Heart left ventricle (tissue), 13 donors: ENCODE measurements around the gene EPHX1.

Experiments used
- POLR2A ChIP-seq, 2 donors: fragments of 450-650 bp; IDR thresholded peaks; one replicate each; pipeline ENCODE4 v1.6.1; 2017; ENCODE audit warnings: antibody characterized with exemption in 2 of 2, mild to moderate bottlenecking in 2 of 2, moderate library complexity in 2 of 2
- TF ChIP-seq, protein P1 (sequence below), 12 donors: fragments of 200-600 bp; sonication (generic) in 4 of 12; IDR thresholded peaks; one replicate each; pipeline versions ENCODE4 v1.5.0 to v1.8.0; 2018 to 2022; ENCODE audit warnings: antibody characterized with exemption in 12 of 12, mild to moderate bottlenecking in 5 of 12
- donor health status: ischemic (EF 13 %, LVEDD 7.1; RV severe dilation, severe dysfunction).
- donor health status: DM: no; HTN: yes; CAD: no.
- donor health status: DM: no; HTN: no; CAD: no.
- donor health status: ischemic (EF 25% LVEDD 6.9; RV normal size, moderate dysfunction).
- donor health status: ischemic (EF 25% LVEDD 5.7; RV mildly dilated, moderate dysfunction).
- donor health status: ischemic (EF 35%, LVEDD 5.7; RV mildly dilated, moderate dysfunction).
- donor health status: nonischemic (EF 11% LVEDD 7.7; RV severe dilation, severe dysfunction).
- donor health status: DM: yes; HTN: yes; CAD: no.
- donor health status: PGD.
- donor health status: ischemic (EF 29% LVEDD 5.4; RV normal size, mild dysfunction).
- donor health status: nonischemic (EF 23%, LVEDD 6.1; RV moderate dilation, normal function).

DNA sequence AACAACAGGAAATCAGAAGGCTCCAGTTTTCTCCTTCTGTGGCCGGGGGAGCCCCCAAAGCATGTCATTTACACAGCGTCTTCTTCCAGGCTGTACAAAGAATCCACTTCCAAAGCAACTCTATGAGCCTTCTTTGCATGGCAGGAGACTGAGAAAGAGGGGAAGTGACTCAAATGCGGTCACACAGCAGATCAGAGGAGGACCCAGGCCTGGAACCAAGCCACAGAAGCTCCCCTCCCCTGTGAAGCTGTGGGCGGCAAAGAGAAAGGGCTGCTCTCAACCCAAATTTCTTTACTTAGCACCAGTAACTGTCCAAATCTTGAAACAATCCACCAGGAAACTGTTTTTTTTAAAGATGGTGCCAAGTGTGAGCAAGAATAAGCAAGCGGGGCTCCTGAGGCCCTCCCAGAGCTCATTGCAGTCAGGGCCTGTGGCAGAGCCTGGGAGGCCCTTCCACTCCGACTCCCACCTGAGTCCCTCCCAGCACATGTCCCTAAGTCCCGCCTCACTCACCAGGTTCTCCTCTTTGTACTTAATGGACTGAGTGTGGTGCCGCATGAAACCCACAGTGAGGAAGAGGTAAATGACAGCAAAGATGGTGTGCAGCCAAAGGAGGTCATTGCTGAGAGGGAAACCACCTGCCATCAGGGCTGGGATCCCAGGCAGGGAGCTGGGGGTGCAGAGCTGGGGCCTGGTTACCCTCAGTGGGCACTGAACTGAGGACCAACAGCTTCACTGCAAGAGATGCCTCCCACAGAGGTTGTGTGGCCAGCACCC, 56.3 kb downstream of the EPHX1 start:
- TF ChIP-seq, protein P1, sequence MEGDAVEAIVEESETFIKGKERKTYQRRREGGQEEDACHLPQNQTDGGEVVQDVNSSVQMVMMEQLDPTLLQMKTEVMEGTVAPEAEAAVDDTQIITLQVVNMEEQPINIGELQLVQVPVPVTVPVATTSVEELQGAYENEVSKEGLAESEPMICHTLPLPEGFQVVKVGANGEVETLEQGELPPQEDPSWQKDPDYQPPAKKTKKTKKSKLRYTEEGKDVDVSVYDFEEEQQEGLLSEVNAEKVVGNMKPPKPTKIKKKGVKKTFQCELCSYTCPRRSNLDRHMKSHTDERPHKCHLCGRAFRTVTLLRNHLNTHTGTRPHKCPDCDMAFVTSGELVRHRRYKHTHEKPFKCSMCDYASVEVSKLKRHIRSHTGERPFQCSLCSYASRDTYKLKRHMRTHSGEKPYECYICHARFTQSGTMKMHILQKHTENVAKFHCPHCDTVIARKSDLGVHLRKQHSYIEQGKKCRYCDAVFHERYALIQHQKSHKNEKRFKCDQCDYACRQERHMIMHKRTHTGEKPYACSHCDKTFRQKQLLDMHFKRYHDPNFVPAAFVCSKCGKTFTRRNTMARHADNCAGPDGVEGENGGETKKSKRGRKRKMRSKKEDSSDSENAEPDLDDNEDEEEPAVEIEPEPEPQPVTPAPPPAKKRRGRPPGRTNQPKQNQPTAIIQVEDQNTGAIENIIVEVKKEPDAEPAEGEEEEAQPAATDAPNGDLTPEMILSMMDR (IDR thresholded peaks at IDR 0.05): no peak
- no peak for TF ChIP-seq POLR2A (IDR thresholded peaks at IDR 0.05)
